Mesendoderm (in vitro differentiated cells): Measurements from ENCODE around the gene ASXL1.

Experiments
- DNase-seq: peaks from one replicate; pipeline ENCODE4 v3.0.0; 2013
- H2AK5ac ChIP-seq: 2 replicates; pipeline ENCODE4 v1.6.1; 2013; ENCODE audit warnings: low read length, inconsistent platforms
- H2BK120ac ChIP-seq: 2 replicates; pipeline ENCODE4 v1.6.1; 2013; ENCODE audit warnings: low read depth, mild to moderate bottlenecking, low read length, moderate library complexity, mixed read lengths
- H2BK15ac ChIP-seq: replicated peaks from 2 replicates; pipeline ENCODE4 v1.6.1; 2013; ENCODE audit warnings: low read depth, mild to moderate bottlenecking, moderate library complexity
- H2BK5ac ChIP-seq: 2 replicates; pipeline ENCODE4 v1.6.1; 2013; ENCODE audit warnings: low read length, inconsistent platforms
- H3K18ac ChIP-seq: 2 replicates; pipeline ENCODE4 v1.6.1; 2013; ENCODE audit warnings: mild to moderate bottlenecking, low read length, mixed read lengths
- H3K23ac ChIP-seq: one replicate; pipeline ENCODE4 v1.6.1; 2013; ENCODE audit warnings: low read length
- H3K27ac ChIP-seq: 2 replicates; pipeline ENCODE4 v1.5.1; 2013; ENCODE audit warnings: low read depth, mild to moderate bottlenecking, inconsistent platforms, low read length, moderate library complexity
- H3K27me3 ChIP-seq: 2 replicates; pipeline ENCODE4 v1.6.1; 2013; ENCODE audit warnings: low read length, control low read depth, mild to moderate bottlenecking, inconsistent platforms; ENCODE audit not compliant: insufficient read depth, poor library complexity
- H3K36me3 ChIP-seq: 2 replicates; pipeline ENCODE4 v1.6.1; 2013; ENCODE audit warnings: low read length, inconsistent platforms; ENCODE audit not compliant: control insufficient read depth, insufficient read depth
- H3K4ac ChIP-seq: one replicate; pipeline ENCODE4 v1.6.1; 2013; ENCODE audit warnings: low read depth, mild to moderate bottlenecking, low read length, moderate library complexity
- H3K4me1 ChIP-seq: 2 replicates; pipeline ENCODE4 v1.6.1; 2013; ENCODE audit warnings: low read depth, low read length, inconsistent platforms; ENCODE audit not compliant: control insufficient read depth
- H3K4me2 ChIP-seq: 2 replicates; pipeline ENCODE4 v1.6.1; 2013; ENCODE audit warnings: low read length
- H3K4me3 ChIP-seq: 2 replicates; pipeline ENCODE4 v1.5.1; 2013; ENCODE audit warnings: mild to moderate bottlenecking, low read length
- H3K56ac ChIP-seq: one replicate; pipeline ENCODE4 v1.6.1; 2013; ENCODE audit warnings: low read length
- H3K79me1 ChIP-seq: 2 replicates; pipeline ENCODE4 v1.6.1; 2013; ENCODE audit warnings: low read length, inconsistent platforms
- H3K79me2 ChIP-seq: 2 replicates; pipeline ENCODE4 v1.6.1; 2013; ENCODE audit warnings: mild to moderate bottlenecking, low read length; ENCODE audit not compliant: control insufficient read depth, insufficient read depth
- H3K9ac ChIP-seq: 2 replicates; pipeline ENCODE4 v1.6.1; 2013; ENCODE audit warnings: low read length, inconsistent platforms
- H4K5ac ChIP-seq: one replicate; pipeline ENCODE4 v1.6.1; 2013; ENCODE audit warnings: low read length
- H4K8ac ChIP-seq: one replicate; pipeline ENCODE4 v1.6.1; 2013; ENCODE audit warnings: low read depth, mild to moderate bottlenecking, control low read depth, low read length, moderate library complexity
- WGBS: extraction: QIAGEN DNeasy Blood & Tissue Kit; methylation state at CpG from one replicate; pipeline ENCODE4 v1.1.7; 2013; ENCODE audit warnings: low lambda C conversion rate, missing lambda C conversion rate; ENCODE audit not compliant: insufficient coverage; ENCODE audit errors: extremely low coverage; 5-methylcytosine and 5-hydroxymethylcytosine counted together

ASXL1 gene

DNA sequence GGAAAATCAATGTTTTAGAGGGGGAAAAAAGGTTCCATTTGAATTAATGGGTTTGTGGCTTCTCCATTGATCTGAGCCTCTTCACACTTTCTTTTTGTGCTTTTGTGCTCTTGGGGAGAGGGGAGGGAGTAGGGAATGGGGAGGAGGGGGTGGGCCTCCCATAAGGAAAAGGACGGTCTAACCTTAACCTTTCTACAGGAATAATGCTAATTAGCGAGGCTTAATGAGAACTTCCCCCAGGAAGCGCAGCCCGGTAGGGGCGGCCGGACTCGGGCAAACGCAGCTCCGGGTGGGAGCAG, 124.0 kb downstream of the ASXL1 start:
- Histone ChIP-seq H3K9ac (peak overlapping the region; percentile 73), H4K8ac (no peak overlapping the region), H3K27me3 (peaks cover 2% of the 10 kb centered on the region), H2BK5ac (no peak overlapping the region), H3K27ac (peak overlapping the region; percentile 84), H3K4me3 (peak overlapping the region; percentile 83), H2AK5ac (no peak overlapping the region), H3K79me2 (peaks cover 32% of the 10 kb centered on the region), H2BK15ac (no peak overlapping the region), H3K56ac (peak overlapping the region; percentile 90), H3K79me1 (peaks cover 20% of the 10 kb centered on the region), H4K5ac (no peak overlapping the region), H3K18ac (peak overlapping the region; percentile 98), H3K4me2 (peak overlapping the region; percentile 32), H3K36me3 (no peaks in the 10 kb centered on the region), H3K23ac (no peak overlapping the region), H2BK120ac (no peak overlapping the region), H3K4me1 (no peaks in the 10 kb centered on the region), H3K4ac (peak overlapping the region; percentile 20)
- no CpG with 5 or more reads among the region's 9 CpGs for WGBS
- peak; percentile 87 for DNase-seq

GRCh38 chr20:32482442-32483261, 124.5 kb downstream of the ASXL1 start:
- Histone ChIP-seq H3K27me3 (peaks cover 2% of the 10 kb centered on the region), H2BK15ac (peak overlapping the region; percentile 9), H3K4me2 (peak overlapping the region; percentile 32), H3K9ac (peak overlapping the region; percentile 73), H2BK120ac (peak overlapping the region; percentile 78), H3K79me2 (peaks cover 28% of the 10 kb centered on the region), H3K23ac (no peak overlapping the region), H2BK5ac (no peak overlapping the region), H4K8ac (no peak overlapping the region), H3K56ac (peak overlapping the region; percentile 90), H4K5ac (no peak overlapping the region), H2AK5ac (no peak overlapping the region), H3K4ac (peak overlapping the region; percentile 92), H3K4me1 (no peaks in the 10 kb centered on the region), H3K27ac (peak overlapping the region; percentile 89), H3K79me1 (peaks cover 17% of the 10 kb centered on the region), H3K36me3 (no peaks in the 10 kb centered on the region), H3K4me3 (peak overlapping the region; percentile 83), H3K18ac (peak overlapping the region; percentile 98)
- no CpG with 5 or more reads among the region's 82 CpGs for WGBS
- DNase-seq, result no peak

- Histone ChIP-seq H2BK15ac (peak overlapping the region; percentile 39), H2BK5ac (peak overlapping the region; percentile 67), H3K36me3 (no peaks in the 10 kb centered on the region), H3K27me3 (peaks cover 2% of the 10 kb centered on the region), H3K4ac (peak overlapping the region; percentile 98), H3K18ac (peak overlapping the region; percentile 99), H3K79me1 (peaks cover 10% of the 10 kb centered on the region), H3K4me3 (peak overlapping the region; percentile 66), H2AK5ac (no peak overlapping the region), H3K79me2 (peaks cover 20% of the 10 kb centered on the region), H3K4me1 (no peaks in the 10 kb centered on the region), H4K5ac (no peak overlapping the region), H3K9ac (peak overlapping the region; percentile 88), H4K8ac (peak overlapping the region; percentile 97), H3K23ac (peak overlapping the region; percentile 45), H2BK120ac (peak overlapping the region; percentile 96), H3K27ac (peak overlapping the region; percentile 98), H3K56ac (peak overlapping the region; percentile 92), H3K4me2 (peak overlapping the region; percentile 73)
- no CpG with 5 or more reads among the region's 79 CpGs for WGBS
- DNase-seq, result peak; percentile 83
These were observed 125.5 kb downstream of the ASXL1 start for GRCh38 chr20:32483351-32484224.

- peaks cover 14% of the 10 kb centered on the region for H3K79me2 ChIP-seq
- peaks cover 2% of the 10 kb centered on the region for H3K27me3 ChIP-seq
- peak overlapping the region; percentile 98 for H3K4ac ChIP-seq
- H2BK120ac ChIP-seq, result peak overlapping the region; percentile 96
- H3K23ac ChIP-seq, result no peak overlapping the region
- H3K4me2 ChIP-seq, result peak overlapping the region; percentile 98
- peak overlapping the region; percentile 88 for H3K9ac ChIP-seq
- peak overlapping the region; percentile 59 for H2BK15ac ChIP-seq
- no peaks in the 10 kb centered on the region for H3K36me3 ChIP-seq
- peak overlapping the region; percentile 98 for H3K27ac ChIP-seq
- H2AK5ac ChIP-seq, result no peak overlapping the region
- no peak overlapping the region for H4K5ac ChIP-seq
- peak overlapping the region; percentile 66 for H3K4me3 ChIP-seq
- H3K79me1 ChIP-seq, result peaks cover 8% of the 10 kb centered on the region
- DNase-seq, result peak; percentile 31
- peak overlapping the region; percentile 70 for H2BK5ac ChIP-seq
- H3K4me1 ChIP-seq, result no peaks in the 10 kb centered on the region
- peak overlapping the region; percentile 92 for H3K56ac ChIP-seq
- peak overlapping the region; percentile 99 for H3K18ac ChIP-seq
- no CpG with 5 or more reads among the region's 74 CpGs for WGBS
- peak overlapping the region; percentile 97 for H4K8ac ChIP-seq
These were observed 126.3 kb downstream of the ASXL1 start for GRCh38 chr20:32484225-32484957.

DNA sequence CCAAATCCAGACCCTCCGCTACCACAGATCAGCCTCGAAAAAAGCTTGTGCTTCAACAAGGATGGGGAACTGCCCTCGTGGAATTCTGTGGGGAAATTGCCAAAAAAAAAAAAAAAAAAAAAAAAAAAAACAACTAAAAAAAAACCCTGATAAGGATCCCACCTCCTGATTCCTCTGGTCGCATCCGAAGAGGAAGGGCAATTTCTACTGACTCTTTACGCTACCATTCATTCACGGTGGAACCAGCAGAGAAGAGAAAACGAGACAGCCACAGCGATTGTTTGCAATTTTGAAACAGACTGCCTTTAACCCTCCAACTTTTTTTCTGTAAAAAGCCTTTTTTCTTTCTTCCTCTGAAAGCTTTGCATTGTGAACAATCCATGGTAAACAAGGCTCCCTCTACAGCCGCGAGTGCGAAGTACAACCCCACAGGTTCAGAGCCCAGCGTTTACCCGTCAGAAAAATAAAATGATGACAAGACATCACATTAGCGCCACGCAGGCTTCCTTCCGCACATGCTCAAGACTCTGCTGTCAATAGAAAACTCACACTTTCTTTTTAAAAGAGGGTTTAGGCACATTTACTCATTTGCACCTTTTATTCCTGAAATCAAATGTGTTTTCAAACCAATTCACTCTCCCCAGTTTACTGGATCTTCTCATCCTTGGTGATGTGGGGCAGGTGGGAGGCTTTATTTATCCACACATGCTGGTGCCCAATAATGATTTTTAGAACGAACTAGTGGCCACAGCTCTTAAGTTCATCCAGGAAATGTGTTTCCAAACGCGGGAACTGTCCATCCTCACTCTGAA, 127.0 kb downstream of the ASXL1 start:
- H3K36me3 ChIP-seq, result no peaks in the 10 kb centered on the region
- peak overlapping the region; percentile 92 for H3K56ac ChIP-seq
- peak overlapping the region; percentile 99 for H3K18ac ChIP-seq
- no CpG with 5 or more reads among the region's 20 CpGs for WGBS
- H3K27ac ChIP-seq, result peak overlapping the region; percentile 79
- peaks cover 2% of the 10 kb centered on the region for H3K27me3 ChIP-seq
- peak overlapping the region; percentile 49 for H3K4me3 ChIP-seq
- no peak overlapping the region for H3K23ac ChIP-seq
- no peak overlapping the region for H2BK120ac ChIP-seq
- H2BK5ac ChIP-seq, result no peak overlapping the region
- H2BK15ac ChIP-seq, result no peak overlapping the region
- peaks cover 8% of the 10 kb centered on the region for H3K79me2 ChIP-seq
- peaks cover 5% of the 10 kb centered on the region for H3K79me1 ChIP-seq
- no peak overlapping the region for H3K4ac ChIP-seq
- peak overlapping the region; percentile 98 for H3K4me2 ChIP-seq
- H2AK5ac ChIP-seq, result no peak overlapping the region
- H3K9ac ChIP-seq, result peak overlapping the region; percentile 85
- no peaks in the 10 kb centered on the region for H3K4me1 ChIP-seq
- no peak overlapping the region for H4K5ac ChIP-seq
- peak; percentile 75 for DNase-seq
- no peak overlapping the region for H4K8ac ChIP-seq
